GM12878 (cell line): ENCODE data around the gene LRP4.

ENCODE experiments used
- CHD1 ChIP-seq: IDR thresholded peaks from 2 replicates; pipeline ENCODE4 v1.6.1; 2012; ENCODE audit warnings: low read depth, low read length, improper control_type of control experiment
- HCFC1 ChIP-seq: fragments of 150-350 bp; IDR thresholded peaks from 2 replicates; pipeline ENCODE4 v1.6.1; 2014; ENCODE audit warnings: low read length
- POLR2AphosphoS2 ChIP-seq: IDR thresholded peaks from 2 replicates; pipeline ENCODE4 v1.6.1; 2011; ENCODE audit warnings: low read depth, mild to moderate bottlenecking, low read length, improper control_type of control experiment, moderate library complexity
- SMC3 ChIP-seq: IDR thresholded peaks from 2 replicates; pipeline ENCODE4 v1.6.1; 2011; ENCODE audit warnings: low read length, improper control_type of control experiment, borderline replicate concordance
- TAF1 ChIP-seq: IDR thresholded peaks from 2 replicates; pipeline ENCODE4 v1.6.1; 2011; ENCODE audit warnings: mild to moderate bottlenecking, low read depth, low read length, borderline replicate concordance
- TF ChIP-seq, protein P1 (sequence below), 3 experiments: IDR thresholded peaks in 2 of 3; conservative IDR thresholded peaks in 1 of 3; 2 replicates each; pipeline ENCODE4 v1.5.1; 2011; ENCODE audit warnings: low read depth in 3 of 3, low read length in 3 of 3, mild to moderate bottlenecking in 3 of 3, control low read depth in 2 of 3, moderate library complexity in 2 of 3, inconsistent platforms in 1 of 3, mixed read lengths in 1 of 3; ENCODE audit not compliant: control insufficient read depth in 2 of 3, insufficient read depth in 1 of 3; ENCODE audit errors: extremely low read depth in 1 of 3

DNA sequence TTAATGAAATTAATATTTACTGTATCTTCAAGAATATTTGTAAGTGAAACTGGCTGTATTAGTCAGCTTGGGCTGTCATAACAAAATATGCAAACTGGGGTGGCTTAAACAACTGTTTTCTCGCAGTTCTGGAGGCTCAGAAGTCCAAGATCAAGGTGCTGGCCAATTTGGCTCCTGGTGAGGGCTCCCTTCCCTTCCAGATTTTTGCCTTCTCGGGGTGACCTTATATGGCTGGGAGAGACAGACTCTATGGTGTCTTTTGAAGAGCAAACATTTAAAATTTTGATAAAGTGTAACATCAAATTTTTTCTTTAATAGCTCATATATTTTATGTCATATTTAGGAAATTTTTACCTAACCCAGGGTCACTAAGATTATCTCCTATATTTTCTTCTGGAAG lies 48.4 kb upstream of the LRP4 start:
- TF ChIP-seq HCFC1 (no peak), POLR2AphosphoS2 (no peak), SMC3 (no peak), CHD1 (no peak), TAF1 (no peak)
- TF ChIP-seq, protein P1, sequence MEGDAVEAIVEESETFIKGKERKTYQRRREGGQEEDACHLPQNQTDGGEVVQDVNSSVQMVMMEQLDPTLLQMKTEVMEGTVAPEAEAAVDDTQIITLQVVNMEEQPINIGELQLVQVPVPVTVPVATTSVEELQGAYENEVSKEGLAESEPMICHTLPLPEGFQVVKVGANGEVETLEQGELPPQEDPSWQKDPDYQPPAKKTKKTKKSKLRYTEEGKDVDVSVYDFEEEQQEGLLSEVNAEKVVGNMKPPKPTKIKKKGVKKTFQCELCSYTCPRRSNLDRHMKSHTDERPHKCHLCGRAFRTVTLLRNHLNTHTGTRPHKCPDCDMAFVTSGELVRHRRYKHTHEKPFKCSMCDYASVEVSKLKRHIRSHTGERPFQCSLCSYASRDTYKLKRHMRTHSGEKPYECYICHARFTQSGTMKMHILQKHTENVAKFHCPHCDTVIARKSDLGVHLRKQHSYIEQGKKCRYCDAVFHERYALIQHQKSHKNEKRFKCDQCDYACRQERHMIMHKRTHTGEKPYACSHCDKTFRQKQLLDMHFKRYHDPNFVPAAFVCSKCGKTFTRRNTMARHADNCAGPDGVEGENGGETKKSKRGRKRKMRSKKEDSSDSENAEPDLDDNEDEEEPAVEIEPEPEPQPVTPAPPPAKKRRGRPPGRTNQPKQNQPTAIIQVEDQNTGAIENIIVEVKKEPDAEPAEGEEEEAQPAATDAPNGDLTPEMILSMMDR (IDR thresholded peaks at IDR 0.05 in 2 of 3, conservative IDR thresholded peaks at IDR 0.05 in 1 of 3; ENCODE audit: control insufficient read depth in 2 of 3, extremely low read depth in 1 of 3, insufficient read depth in 1 of 3, low read depth in 3 of 3, low read length in 3 of 3): no peak
